Prostate gland (tissue), 2 donors: ENCODE results near the gene TRIM72. TPM values are rescaled to one million over a fixed set of nuclear protein-coding genes. Genes with fewer than 3 reads are reported as not detected.

Experiments used
- DNase-seq: peaks from one replicate; pipeline ENCODE4 v3.0.0-alpha.2; 2019; ENCODE audit warnings: low spot score
- H3K27ac ChIP-seq, 2 donors: fragments of 200-600 bp; sonication (generic); 2 replicates each; pipeline ENCODE4 v1.5.1; 2017 to 2019
- H3K27me3 ChIP-seq: fragments of 200-600 bp; sonication (generic); replicated peaks from 2 replicates; pipeline ENCODE4 v1.5.1; 2019; ENCODE audit not compliant: insufficient read depth
- H3K36me3 ChIP-seq, 2 donors: fragments of 200-600 bp; sonication (generic); 1 replicate in 1 of 2; 2 replicates in 1 of 2; pipeline versions ENCODE4 v1.5.1 to v1.8.1; 2017 to 2019
- H3K4me1 ChIP-seq: fragments of 200-600 bp; sonication (generic); replicated peaks from 2 replicates; pipeline ENCODE4 v1.5.1; 2019
- H3K4me3 ChIP-seq, 2 donors: fragments of 200-600 bp; sonication (generic); 2 replicates each; pipeline ENCODE4 v1.5.1; 2017 to 2019
- H3K9me3 ChIP-seq: fragments of 200-600 bp; sonication (generic); 2 replicates; pipeline ENCODE4 v1.5.1; 2017
- CTCF ChIP-seq, 4 experiments: fragments of 200-600 bp in 2 of 4; fragments of 450-650 bp in 2 of 4; sonication (generic) in 2 of 4; IDR thresholded peaks; 1 replicate in 3 of 4; 2 replicates in 1 of 4; pipeline ENCODE4 v1.5.1; 2016 to 2019; ENCODE audit warnings: antibody characterized with exemption in 4 of 4, mild to moderate bottlenecking in 2 of 4, moderate library complexity in 2 of 4
- POLR2A ChIP-seq: fragments of 450-650 bp; IDR thresholded peaks from one replicate; pipeline ENCODE4 v1.6.1; 2016; ENCODE audit warnings: antibody characterized with exemption, mild to moderate bottlenecking
- POLR2AphosphoS5 ChIP-seq: sonication (generic); formaldehyde crosslinking; IDR thresholded peaks from one replicate; pipeline ENCODE4 v1.6.1; 2017; ENCODE audit warnings: antibody characterized with exemption
- WGBS: methylation state at CpG from one replicate; pipeline ENCODE4 v1.1.5; 2018; 5-methylcytosine and 5-hydroxymethylcytosine counted together
- intact Hi-C: fragments of 100-400 bp; cut with DNase I; formaldehyde crosslinking; loops from one replicate; pipeline ENCODE4 v1.14.2; 2022
- total RNA-seq, 2 donors: library from RNA; depleted of rRNA; stranded (reverse); fragments of >200 nt; gene quantifications; one replicate each; pipeline ENCODE4 v1.1.0, GENCODE V29; 2016

Gene TRIM72
- total RNA-seq, 2 donors from 2014 or later, result 0.23 to 3.9 TPM

DNA sequence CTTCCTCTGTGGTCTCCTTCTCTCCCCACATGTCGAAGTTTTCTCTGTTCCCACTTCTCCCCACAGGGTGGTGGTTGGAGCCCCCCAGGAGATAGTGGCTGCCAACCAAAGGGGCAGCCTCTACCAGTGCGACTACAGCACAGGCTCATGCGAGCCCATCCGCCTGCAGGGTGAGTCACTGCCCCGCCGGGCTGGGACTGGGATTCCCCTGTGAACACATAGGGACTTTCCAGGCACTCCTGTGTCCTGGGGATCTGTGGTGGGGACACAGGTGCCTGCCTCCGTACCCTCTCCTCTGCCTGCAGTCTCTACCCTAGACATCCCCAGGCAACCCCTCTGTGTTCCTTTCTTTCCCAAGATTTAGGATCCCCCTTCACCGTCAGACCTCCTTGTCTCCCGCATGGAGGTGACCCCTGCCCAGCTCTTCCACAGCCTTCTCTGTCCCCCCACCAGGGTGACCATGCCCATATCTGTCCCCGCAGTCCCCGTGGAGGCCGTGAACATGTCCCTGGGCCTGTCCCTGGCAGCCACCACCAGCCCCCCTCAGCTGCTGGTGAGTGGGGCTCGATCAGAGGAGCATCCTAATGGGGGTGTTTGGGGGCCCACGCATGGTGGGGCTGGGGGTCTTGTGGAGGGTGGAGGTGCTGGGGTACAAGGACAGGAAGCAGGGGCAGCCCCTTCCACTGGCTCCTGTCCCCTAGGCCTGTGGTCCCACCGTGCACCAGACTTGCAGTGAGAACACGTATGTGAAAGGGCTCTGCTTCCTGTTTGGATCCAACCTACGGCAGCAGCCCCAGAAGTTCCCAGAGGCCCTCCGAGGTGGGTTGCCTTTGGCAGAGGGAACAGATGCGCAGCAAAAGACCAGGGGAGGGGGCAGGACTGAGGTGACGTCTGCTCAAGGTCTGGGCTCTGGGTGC is 51.7 kb downstream of the TRIM72 start:
- Histone ChIP-seq H3K27ac (no peak overlapping the region), H3K9me3 (no peaks in the 10 kb centered on the region), H3K27me3 (no peaks in the 10 kb centered on the region), H3K4me3 (no peak overlapping the region), H3K4me1 (no peaks in the 10 kb centered on the region), H3K36me3 (no peaks in the 10 kb centered on the region)
- DNase-seq, result no peak
- 53% methylated on average over 20 of the region's 20 CpGs for WGBS
- intact Hi-C loops, result no loop called here
- TF ChIP-seq POLR2AphosphoS5 (no peak), POLR2A (no peak), CTCF (IDR thresholded peaks at IDR 0.05) (no peak)

GRCh38 chr16:31267332-31268032 is 53.6 kb downstream of the TRIM72 start:
- no peaks in the 10 kb centered on the region for H3K36me3 ChIP-seq
- H3K4me3 ChIP-seq, result no peak overlapping the region
- 53% methylated on average over 8 of the region's 8 CpGs for WGBS
- no peak overlapping the region for H3K27ac ChIP-seq
- intact Hi-C loops, result no loop called here
- H3K27me3 ChIP-seq, result no peaks in the 10 kb centered on the region
- no peaks in the 10 kb centered on the region for H3K4me1 ChIP-seq
- TF ChIP-seq POLR2AphosphoS5, result no peak
- TF ChIP-seq CTCF (IDR thresholded peaks at IDR 0.05), result no peak
- TF ChIP-seq POLR2A, result no peak
- no peak for DNase-seq
- no peaks in the 10 kb centered on the region for H3K9me3 ChIP-seq

- TF ChIP-seq POLR2A, result no peak
- TF ChIP-seq CTCF (IDR thresholded peaks at IDR 0.05), result no peak
- intact Hi-C loops, result no loop called here
Measured at GRCh38 chr16:31268033-31268365, 54.1 kb downstream of the TRIM72 start.

DNA sequence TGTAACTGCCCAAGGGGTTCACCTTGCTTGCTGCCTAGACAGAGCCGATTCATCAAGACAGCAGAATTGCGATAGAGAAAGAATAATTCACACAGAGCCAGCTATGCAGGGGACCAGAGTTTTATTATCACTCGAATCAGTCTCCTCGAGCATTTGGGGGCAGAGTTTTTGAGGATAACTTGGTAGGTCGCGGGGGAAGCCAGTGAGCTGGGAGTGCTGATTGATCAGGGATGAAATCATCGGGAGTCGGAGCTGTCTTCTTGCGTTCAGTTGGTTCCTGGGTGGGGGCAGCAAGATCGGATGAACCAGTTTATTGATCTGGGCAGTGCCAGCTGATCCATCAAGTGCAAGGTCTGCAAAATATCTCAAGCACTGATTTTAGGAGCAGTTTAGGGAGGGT is 55.0 kb downstream of the TRIM72 start:
- no peak for DNase-seq

More at GRCh38 chr16:31268033-31268365, 54.1 kb downstream of the TRIM72 start:
- 52% methylated on average over 3 of the region's 3 CpGs for WGBS
- Histone ChIP-seq H3K27me3 (no peaks in the 10 kb centered on the region), H3K9me3 (no peaks in the 10 kb centered on the region), H3K27ac (no peak overlapping the region), H3K4me3 (no peak overlapping the region), H3K36me3 (no peaks in the 10 kb centered on the region), H3K4me1 (no peaks in the 10 kb centered on the region)
- no peak for DNase-seq

More for the DNA sequence above, 55.0 kb downstream of the TRIM72 start:
- Histone ChIP-seq H3K36me3 (no peaks in the 10 kb centered on the region), H3K4me1 (no peaks in the 10 kb centered on the region), H3K4me3 (no peak overlapping the region), H3K27ac (no peak overlapping the region), H3K27me3 (no peaks in the 10 kb centered on the region), H3K9me3 (no peaks in the 10 kb centered on the region)
- intact Hi-C loops, result no loop called here
- 64% methylated on average over 10 of the region's 10 CpGs for WGBS
- no peak for TF ChIP-seq POLR2A
- TF ChIP-seq POLR2AphosphoS5, result no peak
- TF ChIP-seq CTCF (IDR thresholded peaks at IDR 0.05), result no peak
